K562 (cell line): ENCODE measurements around the gene TEX14. TPM values are rescaled to one million over a fixed set of nuclear protein-coding genes. Genes with fewer than 3 reads are reported as not detected.

Experiments
- ATAC-seq: fragments of 200-7000 bp; cut with Tn5 transposase; 3 replicates; pipeline ENCODE4 v1.9.1; 2020; ENCODE audit warnings: moderate library complexity
- BruUV-seq: library from RNA; stranded (reverse); fragments of 400-500 nt; replicated peaks from 2 replicates; lab custom pipeline; 2021; lab: Mats Ljungman, UMichigan
- CTCF ChIA-PET: fragments of 300-600 bp; formaldehyde crosslinking; extraction: SDS; loops from one replicate; lab custom pipeline; 2021; ENCODE audit warnings: low intra/inter-chr PET ratio; lab: Yijun Ruan, JAX
- POLR2A ChIA-PET: fragments of 300-600, 350-650 bp; sonication (Branson Sonifier 250); formaldehyde crosslinking; extraction: SDS; loops from one replicate; lab custom pipeline; 2021; ENCODE audit warnings: antibody characterized with exemption, inconsistent platforms; lab: Yijun Ruan, JAX
- DNase-seq, 4 experiments: peaks; one replicate each; pipeline versions ENCODE4 v3.0.0 to v3.0.0-alpha.2; 2011 to 2018; ENCODE audit warnings: low spot score in 3 of 4, mixed read lengths in 3 of 4; ENCODE audit errors: extremely low read depth in 1 of 4
- FAIRE-seq: peaks from 2 replicates; lab custom pipeline; 2011; peaks lifted over from hg19 to GRCh38; lab: Jason Lieb, UNC
- H2AFZ ChIP-seq: 2 replicates; pipeline ENCODE4 v1.6.0; 2011; ENCODE audit warnings: low read depth, low read length, control low read depth, inconsistent platforms
- H3K27ac ChIP-seq: fragments of 200-600 bp; 3 replicates; pipeline ENCODE4 v1.8.0; 2011; ENCODE audit warnings: low read depth, mild to moderate bottlenecking, control low read depth, inconsistent platforms, low read length, moderate library complexity, mixed read lengths; ENCODE audit errors: extremely low read depth
- H3K27me3 ChIP-seq, 2 experiments: fragments of 300-600 bp in 1 of 2; 2 replicates in 1 of 2; 3 replicates in 1 of 2; pipeline versions ENCODE4 v1.6.0 to v1.8.0; 2011; ENCODE audit warnings: inconsistent platforms in 2 of 2, low read length in 2 of 2, mild to moderate bottlenecking in 1 of 2, mixed read lengths in 1 of 2, moderate library complexity in 1 of 2; ENCODE audit not compliant: control insufficient read depth in 2 of 2, insufficient read depth in 2 of 2
- H3K36me3 ChIP-seq: fragments of 300-600 bp; 3 replicates; pipeline ENCODE4 v1.8.0; 2011; ENCODE audit warnings: mild to moderate bottlenecking, low read length, inconsistent platforms; ENCODE audit not compliant: control insufficient read depth, insufficient read depth
- H3K4me1 ChIP-seq, 2 experiments: fragments of 200-600 bp in 1 of 2; replicated peaks in 1 of 2; 2 replicates in 1 of 2; 3 replicates in 1 of 2; pipeline versions ENCODE4 v1.5.1 to v1.8.0; 2011; ENCODE audit warnings: inconsistent platforms in 2 of 2, low read length in 2 of 2, mild to moderate bottlenecking in 1 of 2, mixed read lengths in 1 of 2, moderate library complexity in 1 of 2; ENCODE audit not compliant: control insufficient read depth in 2 of 2, insufficient read depth in 2 of 2
- H3K4me2 ChIP-seq: 2 replicates; pipeline ENCODE4 v1.6.1; 2011; ENCODE audit warnings: low read length, control low read depth, inconsistent platforms, mixed read lengths; ENCODE audit not compliant: insufficient read depth
- H3K4me3 ChIP-seq: fragments of 200-600 bp; sonication (generic), shearing (Covaris generic); 2 replicates; pipeline ENCODE4 v1.5.1; 2016; ENCODE audit warnings: control low read depth, inconsistent platforms
- H3K79me2 ChIP-seq: fragments of 200-600 bp; 3 replicates; pipeline ENCODE4 v1.8.0; 2011; ENCODE audit warnings: low read length, inconsistent platforms; ENCODE audit not compliant: control insufficient read depth, insufficient read depth
- H3K9ac ChIP-seq, 2 experiments: 2 replicates each; pipeline versions ENCODE4 v1.6.0 to v1.6.1; 2011; ENCODE audit warnings: low read depth in 2 of 2, low read length in 2 of 2, control low read depth in 1 of 2, inconsistent platforms in 1 of 2, mild to moderate bottlenecking in 1 of 2, mixed read lengths in 1 of 2; ENCODE audit not compliant: insufficient read depth in 1 of 2
- H3K9me1 ChIP-seq: one replicate; pipeline ENCODE4 v1.6.0; 2011; ENCODE audit warnings: inconsistent platforms, mild to moderate bottlenecking, low read length, moderate library complexity; ENCODE audit not compliant: control insufficient read depth, insufficient read depth
- H3K9me3 ChIP-seq: replicated peaks from 2 replicates; pipeline ENCODE4 v1.5.1; 2011; ENCODE audit warnings: low read depth, low read length, inconsistent platforms; ENCODE audit not compliant: control insufficient read depth, insufficient read depth
- H4K20me1 ChIP-seq: replicated peaks from 2 replicates; pipeline ENCODE4 v1.6.1; 2011; ENCODE audit warnings: low read length, inconsistent platforms, mixed read lengths; ENCODE audit not compliant: control insufficient read depth, insufficient read depth
- C11orf30 ChIP-seq: fragments of 450-650 bp; IDR thresholded peaks from 2 replicates; pipeline ENCODE4 v1.6.1; 2016; ENCODE audit warnings: low read depth, mild to moderate bottlenecking
- CBFB ChIP-seq: sonication (generic); formaldehyde crosslinking; IDR thresholded peaks from 2 replicates; pipeline ENCODE4 v1.4.0; 2020; ENCODE audit warnings: mild to moderate bottlenecking, missing genetic modification reagents
- HMBOX1 ChIP-seq: sonication (generic); IDR thresholded peaks from 2 replicates; pipeline ENCODE4 v1.6.1; 2016
- MAFF ChIP-seq: IDR thresholded peaks from 2 replicates; pipeline ENCODE4 v1.6.1; 2012; ENCODE audit warnings: low read length, improper control_type of control experiment
- MAFG ChIP-seq: fragments of 450-650 bp; conservative IDR thresholded peaks from 2 replicates; pipeline ENCODE4 v1.6.1; 2016; ENCODE audit warnings: missing genetic modification characterization, missing compliant biosample characterization
- NFE2L1 ChIP-seq: fragments of 450-650 bp; IDR thresholded peaks from 2 replicates; pipeline ENCODE4 v1.6.1; 2016; ENCODE audit warnings: missing genetic modification characterization, low read depth, mild to moderate bottlenecking, missing compliant biosample characterization, moderate library complexity, borderline replicate concordance
- ZBTB40 ChIP-seq, 2 experiments: fragments of 450-650 bp in 1 of 2; sonication (generic) in 1 of 2; formaldehyde crosslinking in 1 of 2; IDR thresholded peaks; 2 replicates each; pipeline versions ENCODE4 v1.7.1 to v1.9.0; 2016 to 2022; ENCODE audit warnings: inconsistent platforms in 1 of 2, mild to moderate bottlenecking in 1 of 2, missing genetic modification reagents in 1 of 2
- ZNF316 ChIP-seq: fragments of 450-650 bp; IDR thresholded peaks from 2 replicates; pipeline ENCODE4 v1.6.1; 2016
- ZNF583 ChIP-seq: fragments of 250-450 bp; sonication (Bioruptor Pico); IDR thresholded peaks from 2 replicates; pipeline ENCODE4 v1.4.0; 2020
- WGBS: fragments of 100-300 bp; shearing (Covaris generic); methylation state at CpG from one replicate; pipeline ENCODE4 v1.1.6; 2016; ENCODE audit warnings: low coverage, mixed read lengths; ENCODE audit not compliant: insufficient coverage; ENCODE audit errors: missing lambda C conversion rate; 5-methylcytosine and 5-hydroxymethylcytosine counted together
- in situ Hi-C: fragments of 300-500 bp; cut with MboI; formaldehyde crosslinking; loops from 4 replicates; pipeline ENCODE4 v1.15.0; 2018; ENCODE audit warnings: inconsistent platforms, mixed read lengths
- intact Hi-C: fragments of 100-400 bp; cut with micrococcal nuclease; formaldehyde crosslinking; loops from 2 replicates; pipeline ENCODE4 v1.14.2; 2022
- polyA plus RNA-seq, 8 experiments: library from polyadenylated mRNA; depleted of rRNA in 4 of 8; stranded (reverse) in 5 of 8; unstranded in 3 of 8; fragments of >200 nt; fragmentation: Nextera tagmentation in 2 of 8; fragmentation: Illumina TruSeq in 1 of 8; extraction: Ambion mirVana in 2 of 8; extraction: Trizol in 1 of 8; gene quantifications; 2 replicates each; pipeline versions ENCODE4 v1.2.1 to v1.2.3, GENCODE V29; 2011 to 2014; ENCODE audit warnings: inconsistent platforms in 1 of 8, missing spikeins in 1 of 8
- total RNA-seq, 7 experiments: library from RNA; depleted of rRNA in 6 of 7; stranded (reverse); fragments of >200 nt in 6 of 7; fragmentation: Illumina TruSeq in 2 of 7; extraction: Trizol in 2 of 7; gene quantifications; 2 replicates each; pipeline versions ENCODE4 v1.2.1 to v1.2.3, GENCODE V29; 2011 to 2021; ENCODE audit warnings: low replicate concordance in 1 of 7
- TF ChIP-seq, protein P1 (sequence below), 2 experiments: fragments of 450-650 bp in 1 of 2; sonication (generic) in 1 of 2; formaldehyde crosslinking in 1 of 2; IDR thresholded peaks in 1 of 2; conservative IDR thresholded peaks in 1 of 2; 2 replicates each; pipeline versions ENCODE4 v1.6.1 to v1.8.1; 2016 to 2023; ENCODE audit warnings: mild to moderate bottlenecking in 2 of 2, moderate library complexity in 2 of 2, inconsistent platforms in 1 of 2, missing genetic modification reagents in 1 of 2

TEX14 gene
- total and polyA plus RNA-seq, 9 of the 15 experiments (the other 6 are each of a cell fraction or from before 2014, with no cell fraction given) = 0.05 to 0.12 (median 0.09) TPM; not detected in 1

- in situ Hi-C loops (no loop called here), intact Hi-C loops (loop anchor here (5.0 kb wide), 1 partner anchor 58 kb away; no protein-coding TSS in a partner anchor)
- FAIRE-seq = peak; percentile 69
- ChIA-PET CTCF (no interaction called here), POLR2A (interaction anchor here (5.3 kb wide), 1 partner anchor 56 kb away, joined by 31 read pairs; no protein-coding TSS in a partner anchor)
- peak in 2 of 4 experiments; percentile 32 to 49 for DNase-seq
- H3K9me3 ChIP-seq = no peaks in the 10 kb centered on the region
- ATAC-seq = peak; percentile 80
- peak overlapping the region in 1 of 2 experiments; percentile 21; a peak in 1 of 4 replicates for H3K9ac ChIP-seq
- peak overlapping the region; percentile 67 for H3K27ac ChIP-seq
- H3K4me3 ChIP-seq = no peak overlapping the region
- no peaks in the 10 kb centered on the region for H3K36me3 ChIP-seq
- no peaks in the 10 kb centered on the region for H3K9me1 ChIP-seq
- no peaks in the 10 kb centered on the region for H3K79me2 ChIP-seq
- no peaks in the 10 kb centered on the region for H4K20me1 ChIP-seq
- WGBS = 0% methylated on average over 1 of the region's 1 CpG
- H3K27me3 ChIP-seq = no peaks in the 10 kb centered on the region
- BruUV-seq = no TSS peak
- H3K4me1 ChIP-seq = peaks cover 0 to 8% of the 10 kb centered on the region in 2 experiments; a peak in 3 of 5 replicates
- H3K4me2 ChIP-seq = peak overlapping the region; percentile 9; the same call in 1 of the 2 replicates
- peak overlapping the region; percentile 75 for H2AFZ ChIP-seq
- TF ChIP-seq ZNF316 = peak; percentile 86
- peak; percentile 92 for TF ChIP-seq MAFG (tag)
- peak; percentile 81 for TF ChIP-seq NFE2L1 (tag)
- TF ChIP-seq HMBOX1 = 0 out of 2 replicates have a peak, but pooled peaks have one; percentile 43
- peak; percentile 86 for TF ChIP-seq MAFF
- TF ChIP-seq CBFB (CRISPR knock-in tag) = no peak
- TF ChIP-seq ZBTB40 (IDR thresholded peaks at IDR 0.05) = peak; percentile 27; the same call in 1 of the 2 replicates
- TF ChIP-seq ZBTB40 (CRISPR knock-in tag; IDR thresholded peaks at IDR 0.05) = no peak
- TF ChIP-seq C11orf30 = peak; percentile 81
- TF ChIP-seq, protein P1, sequence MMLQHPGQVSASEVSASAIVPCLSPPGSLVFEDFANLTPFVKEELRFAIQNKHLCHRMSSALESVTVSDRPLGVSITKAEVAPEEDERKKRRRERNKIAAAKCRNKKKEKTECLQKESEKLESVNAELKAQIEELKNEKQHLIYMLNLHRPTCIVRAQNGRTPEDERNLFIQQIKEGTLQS (IDR thresholded peaks at IDR 0.05) = peak; percentile 77
- TF ChIP-seq, protein P1 (CRISPR knock-in tag; conservative IDR thresholded peaks at IDR 0.05) = no peak
- no peak for TF ChIP-seq ZNF583 (CRISPR knock-in tag)
Observed at GRCh38 chr17:58575511-58575910, 116.3 kb downstream of the TEX14 start.
